ENCODE results near the gene PNPLA3. TPM values are rescaled to one million over a fixed set of nuclear protein-coding genes. Genes with fewer than 3 reads are reported as not detected.

The PNPLA3 gene
- total RNA-seq, 1 donor from 2014 or later, result 0.48 TPM

DNA sequence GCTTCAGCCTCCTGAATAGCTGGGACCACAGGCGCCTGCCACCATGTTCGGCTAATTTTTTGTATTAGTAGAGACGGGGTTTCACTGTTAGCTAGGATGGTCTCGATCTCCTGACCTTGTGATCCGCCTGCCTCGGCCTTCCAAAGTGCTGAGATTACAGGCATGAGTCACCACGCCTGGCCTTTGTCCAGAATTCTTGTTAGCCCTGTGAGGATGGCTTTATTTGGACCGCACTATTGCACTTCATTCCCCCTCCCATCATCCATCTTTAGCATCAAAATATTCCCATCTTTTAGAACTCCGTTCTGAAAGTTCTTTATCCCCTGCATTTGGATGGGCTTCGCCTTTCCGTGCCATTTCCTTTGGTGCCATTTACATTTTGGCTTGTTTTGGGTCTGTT is 34.3 kb downstream of the PNPLA3 start:
- no peak for DNase-seq (ENCODE audit: low spot score)

GRCh38 chr22:43964314-43964857 is 40.8 kb downstream of the PNPLA3 start:
- DNase-seq (ENCODE audit: low spot score), result no peak

DNA sequence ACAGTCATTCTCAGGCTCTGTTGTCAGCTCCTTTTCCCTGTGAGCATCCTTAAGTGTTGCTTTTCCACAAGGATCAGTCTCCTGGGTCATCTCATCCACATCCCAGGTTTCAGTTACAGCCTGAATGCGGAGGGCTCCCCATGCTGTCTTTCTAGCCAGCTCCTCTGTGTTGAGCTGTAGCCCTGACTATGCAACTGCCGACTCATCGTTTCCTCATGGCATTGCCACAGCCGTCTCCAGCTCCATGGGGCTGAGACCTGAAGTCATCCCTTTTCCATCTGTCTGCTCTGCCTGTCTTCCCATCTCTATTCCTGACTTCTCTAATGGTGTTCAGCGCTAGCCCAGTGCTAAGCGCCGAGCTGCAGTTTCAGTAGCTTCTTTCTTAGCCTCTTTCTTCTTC is 43.5 kb downstream of the PNPLA3 start:
- DNase-seq (ENCODE audit: low spot score), result no peak

DNA sequence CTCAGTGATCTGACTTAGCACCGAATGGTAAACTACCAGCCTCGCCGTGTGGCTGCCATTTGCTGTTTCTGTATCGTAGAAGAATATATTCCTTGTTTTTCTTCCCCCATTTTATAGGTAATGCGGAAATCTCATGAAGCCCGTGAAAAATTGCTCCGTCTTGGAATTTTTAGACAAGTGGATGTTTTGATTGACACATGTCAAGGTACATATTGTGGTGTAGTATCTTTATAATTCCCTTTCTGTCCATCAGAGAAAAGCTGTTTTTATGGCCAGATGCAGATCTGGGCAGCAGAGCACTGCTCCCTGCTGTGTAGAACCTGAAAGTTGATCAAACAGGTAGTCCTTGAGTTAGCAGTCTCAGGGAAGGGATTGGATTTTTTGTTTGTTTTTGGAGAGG is 45.0 kb downstream of the PNPLA3 start:
- DNase-seq (ENCODE audit: low spot score), result no peak

DNA sequence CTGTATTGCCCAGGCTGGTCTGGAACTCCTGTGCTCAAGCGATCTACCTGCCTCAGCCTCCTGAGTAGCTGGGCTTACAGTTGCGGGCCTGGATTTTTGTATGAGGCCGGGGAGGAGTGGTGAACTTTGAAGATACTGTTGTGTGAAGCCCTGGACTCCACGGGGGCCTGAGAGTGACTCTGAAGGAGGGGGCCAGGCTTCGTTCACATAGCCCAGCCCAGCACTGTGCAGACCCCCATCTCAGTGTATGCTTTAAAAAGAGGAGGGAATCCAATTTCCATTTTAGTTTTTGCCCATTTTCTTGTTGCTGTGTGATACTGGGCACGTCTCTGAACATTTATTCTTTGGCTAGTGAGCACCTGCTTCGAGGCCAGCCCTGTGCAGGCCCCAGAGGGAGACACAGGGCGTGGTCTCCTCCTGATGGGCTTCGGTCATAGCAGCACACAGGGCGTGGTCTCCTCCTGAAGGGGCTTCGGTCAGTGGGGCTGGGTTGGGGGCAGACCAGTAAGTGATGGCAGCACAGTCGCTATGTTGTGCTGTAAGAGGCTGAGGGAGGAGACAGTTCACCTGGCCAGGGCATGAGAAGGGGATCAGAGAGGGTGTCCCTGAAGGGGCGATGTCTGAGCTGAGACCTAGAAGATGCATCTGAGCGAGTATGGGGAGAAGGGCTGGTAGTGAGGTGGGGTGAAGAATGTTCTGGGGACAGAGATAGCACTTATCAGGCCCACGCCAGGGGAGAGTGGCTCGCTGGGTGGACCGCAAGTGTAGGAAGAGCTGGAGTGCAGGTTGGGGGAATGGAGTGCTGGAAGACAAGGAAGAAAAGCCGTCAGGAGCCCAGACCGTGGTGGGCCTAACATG is 45.6 kb downstream of the PNPLA3 start:
- DNase-seq (ENCODE audit: low spot score), result no peak

DNA sequence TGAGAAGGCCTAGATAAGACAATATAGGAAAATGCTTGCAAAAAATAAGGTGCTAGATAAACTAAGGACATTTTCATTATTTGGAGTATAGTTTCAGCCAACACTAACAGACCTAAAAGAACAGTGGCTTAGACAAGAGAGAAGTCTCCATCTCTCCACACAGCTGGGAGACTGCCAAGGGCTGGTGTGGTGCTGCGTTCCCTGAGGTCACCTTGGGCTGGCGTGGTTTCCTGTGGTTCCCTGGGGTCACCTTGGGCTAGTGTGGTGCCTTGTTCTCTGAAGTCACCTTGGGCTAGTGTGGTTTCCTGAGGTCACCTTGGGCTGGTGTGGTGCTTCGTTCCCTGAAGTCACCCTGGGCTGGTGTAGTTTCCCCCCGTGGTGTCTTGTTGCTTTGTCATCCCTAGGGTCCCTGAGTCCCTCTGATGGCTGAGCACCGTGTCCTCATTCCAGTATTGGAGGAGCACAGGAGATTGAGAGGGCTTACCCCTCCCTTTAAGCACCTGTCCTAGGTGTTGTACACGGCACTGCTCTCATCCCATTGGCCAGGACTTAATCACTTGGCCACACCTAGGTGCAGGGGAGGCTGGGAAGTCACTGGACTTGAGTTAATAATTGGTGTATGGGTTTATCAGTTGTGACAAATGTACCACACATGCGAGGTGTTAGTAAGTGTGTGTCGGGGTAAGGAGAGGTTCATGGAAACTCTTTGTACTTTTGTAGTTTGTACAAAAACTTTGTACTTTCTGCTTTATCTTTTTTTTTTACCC is 46.6 kb downstream of the PNPLA3 start:
- no peak for DNase-seq (ENCODE audit: low spot score)

- DNase-seq (ENCODE audit: low spot score), result no peak
Observed at GRCh38 chr22:43971112-43971511, 47.5 kb downstream of the PNPLA3 start.

GRCh38 chr22:43972931-43973462 is 49.4 kb downstream of the PNPLA3 start:
- DNase-seq (ENCODE audit: low spot score), result no peak

- DNase-seq (ENCODE audit: low spot score), result no peak
Observed at GRCh38 chr22:43974028-43974545, 50.5 kb downstream of the PNPLA3 start.

- no peak for DNase-seq (ENCODE audit: low spot score)
Observed at GRCh38 chr22:43975041-43975440, 51.4 kb downstream of the PNPLA3 start.

DNA sequence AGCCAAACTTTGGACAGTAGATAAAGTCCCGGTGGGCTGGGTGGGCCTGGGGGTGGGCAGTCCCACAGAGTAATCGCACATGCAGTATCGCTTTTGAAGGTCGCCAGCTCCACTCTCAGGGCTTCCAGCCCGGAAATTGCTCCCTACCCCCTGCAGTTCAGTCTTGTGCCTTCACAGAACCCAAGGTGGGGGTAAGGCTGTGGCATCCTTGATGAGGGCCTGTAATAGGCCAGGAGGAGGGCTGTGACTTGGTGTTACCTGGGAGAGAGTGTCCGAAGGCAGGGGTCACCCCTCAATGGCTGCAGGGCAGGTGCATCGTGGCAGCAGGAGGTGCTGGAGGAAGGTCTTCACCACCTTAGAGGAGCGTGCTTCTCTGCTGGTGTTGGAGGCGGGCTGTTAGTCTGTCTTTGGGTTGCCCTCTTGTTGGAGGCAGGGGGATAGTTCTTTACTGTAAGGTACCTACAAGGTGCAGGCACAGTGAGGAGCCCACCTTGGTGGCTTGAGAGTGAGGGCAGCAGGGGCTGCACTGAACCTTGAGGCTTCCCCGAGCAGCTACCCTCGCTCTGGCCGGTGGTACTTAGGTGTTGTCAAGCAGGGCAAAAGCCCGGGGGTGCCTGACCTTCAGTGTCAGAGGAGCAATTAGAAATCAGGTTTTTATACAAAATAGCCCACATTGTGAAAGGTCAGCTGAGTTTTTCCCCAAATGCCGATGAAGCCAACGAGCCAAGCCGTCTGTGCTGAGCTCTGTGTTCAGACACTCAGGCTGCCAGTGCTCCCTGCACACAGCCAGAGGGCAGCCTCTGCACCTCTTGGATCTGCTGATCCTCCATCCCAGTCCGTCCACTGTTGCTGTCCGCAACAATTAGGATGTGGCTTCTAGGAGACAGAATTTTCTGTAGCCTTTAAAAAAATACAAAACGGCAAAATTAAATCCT is 53.5 kb downstream of the PNPLA3 start:
- DNase-seq (ENCODE audit: low spot score), result no peak

- DNase-seq (ENCODE audit: low spot score), result no peak
Observed at GRCh38 chr22:43978558-43978957, 55.0 kb downstream of the PNPLA3 start.

- DNase-seq (ENCODE audit: low spot score), result no peak
Observed at GRCh38 chr22:43980579-43980978, 57.0 kb downstream of the PNPLA3 start.

DNA sequence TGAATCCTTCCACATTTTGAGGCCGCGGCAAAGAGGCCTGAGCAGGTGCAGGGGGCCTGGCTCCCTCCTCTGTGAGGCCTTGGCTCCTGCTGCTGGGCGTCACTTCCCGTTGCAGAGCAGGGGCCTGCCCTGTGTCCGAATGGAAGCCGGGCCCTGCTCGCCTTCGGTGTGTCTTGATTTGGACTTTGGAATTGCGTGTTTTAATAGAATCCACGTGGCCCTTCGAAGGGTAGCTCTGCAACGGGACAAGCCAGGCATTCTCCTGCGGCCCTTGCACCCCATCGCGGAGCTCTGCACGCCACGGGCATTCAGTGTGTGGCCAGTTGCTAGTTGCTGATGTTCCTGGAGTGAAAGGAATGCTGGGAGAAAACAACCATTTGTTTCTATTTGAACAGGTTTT is 57.4 kb downstream of the PNPLA3 start:
- no peak for DNase-seq (ENCODE audit: low spot score)

- DNase-seq (ENCODE audit: low spot score), result no peak
Observed at GRCh38 chr22:43983808-43984207, 60.2 kb downstream of the PNPLA3 start.

- DNase-seq (ENCODE audit: low spot score), result no peak
Observed at GRCh38 chr22:43985532-43985931, 61.9 kb downstream of the PNPLA3 start.

DNA sequence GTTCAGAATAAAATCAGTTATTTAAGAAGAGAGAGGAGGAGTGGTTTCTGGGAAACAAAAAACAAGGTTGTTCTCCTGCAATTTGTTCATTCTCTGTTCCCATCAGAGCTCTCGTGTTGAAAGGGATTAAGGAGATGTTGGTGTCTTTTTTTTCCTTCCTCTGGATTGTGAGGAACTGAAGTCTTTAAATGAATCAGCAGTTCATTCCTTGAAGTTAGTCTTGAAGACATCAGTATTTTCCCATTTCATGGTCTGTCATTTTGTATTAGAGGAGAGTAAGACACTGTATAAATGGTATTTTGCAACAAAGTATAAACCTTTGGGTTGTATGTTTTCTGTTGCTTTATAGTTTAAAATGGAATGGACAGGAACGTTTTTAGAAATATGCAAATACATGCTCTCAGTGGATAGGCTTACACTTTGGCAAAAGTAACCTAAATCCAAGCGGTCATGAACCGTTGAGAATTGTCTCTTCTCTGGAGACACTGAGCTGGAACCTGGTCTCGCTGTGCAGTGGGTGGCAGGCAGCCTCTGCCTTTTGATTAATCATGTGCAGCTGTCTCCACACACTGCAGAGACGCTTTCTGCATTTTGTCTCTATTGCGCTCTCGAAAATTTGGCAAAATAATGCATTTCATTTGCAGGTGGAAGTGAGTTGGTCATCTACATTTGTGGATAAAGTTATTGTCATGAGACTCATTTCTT is 64.7 kb downstream of the PNPLA3 start:
- DNase-seq (ENCODE audit: low spot score), result no peak

DNA sequence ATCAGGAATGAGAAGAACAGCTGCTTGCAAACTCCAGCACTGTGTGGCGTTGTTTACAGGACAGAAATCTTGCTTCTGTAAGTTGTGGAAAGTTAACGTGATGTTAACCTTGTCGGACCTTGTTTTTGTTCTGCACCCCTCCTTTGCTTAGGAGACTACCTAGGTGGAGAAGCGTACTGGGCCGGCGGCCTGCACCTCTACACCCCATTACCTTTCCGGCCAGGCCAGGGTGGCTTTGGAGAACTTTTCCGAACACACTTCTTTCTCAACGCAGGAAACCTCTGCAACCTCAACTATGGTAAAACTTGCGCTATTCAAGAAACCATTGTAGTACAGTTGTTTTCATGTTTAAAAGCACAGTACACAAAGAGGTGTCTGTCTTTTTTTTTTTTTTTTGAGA is 65.4 kb downstream of the PNPLA3 start:
- no peak for DNase-seq (ENCODE audit: low spot score)

DNA sequence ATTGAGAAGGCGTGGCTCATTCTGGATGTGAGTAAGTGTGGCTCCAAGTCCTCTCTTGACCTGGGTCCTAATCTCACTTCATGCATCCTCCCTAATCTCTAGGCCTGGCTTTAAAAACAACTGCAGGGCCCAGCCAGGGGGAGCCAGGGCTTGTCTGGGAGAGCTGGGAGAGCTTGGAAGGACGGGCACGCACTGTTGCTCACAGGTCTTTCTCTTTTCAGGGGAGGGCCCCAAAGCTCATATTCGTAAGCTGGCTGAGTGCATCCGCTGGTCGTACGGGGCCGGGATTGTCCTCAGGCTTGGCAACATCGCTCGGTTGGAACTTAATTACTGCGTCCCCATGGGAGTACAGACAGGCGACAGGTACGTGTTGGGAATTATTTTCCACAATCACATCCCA is 66.4 kb downstream of the PNPLA3 start:
- no peak for DNase-seq (ENCODE audit: low spot score)

DNA sequence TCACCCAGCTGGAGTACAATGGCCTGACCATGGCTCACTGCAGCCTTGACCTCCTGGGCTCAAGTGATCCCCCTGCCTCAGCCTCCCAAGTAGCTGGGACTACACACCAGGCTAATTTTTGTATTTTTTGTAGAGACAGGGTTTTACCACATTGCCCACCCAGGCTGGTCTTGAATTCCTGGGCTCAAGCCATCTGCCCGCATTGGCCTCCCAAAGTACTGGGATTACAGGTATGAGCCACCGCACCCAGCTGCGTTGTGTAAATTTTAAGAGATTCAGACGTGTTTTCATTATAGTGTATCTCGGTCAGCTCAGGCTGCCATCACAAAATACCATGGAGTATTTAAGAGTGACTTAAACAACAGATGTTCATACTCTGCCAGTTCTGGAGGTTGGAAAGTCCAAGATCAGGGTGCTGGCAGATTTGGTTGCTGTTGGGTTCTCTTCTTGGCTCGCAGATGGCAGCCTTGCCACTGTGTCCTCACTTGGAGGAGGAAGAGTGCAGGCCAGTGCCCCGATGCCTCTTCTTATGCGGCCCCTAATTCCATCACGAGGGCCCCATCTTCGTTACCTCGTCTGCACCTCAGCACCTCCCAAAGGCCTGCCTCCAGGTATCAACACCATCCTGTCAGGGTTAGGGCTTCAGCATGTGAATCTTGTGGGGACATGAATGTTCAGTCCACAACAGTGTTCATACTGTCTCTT is 67.9 kb downstream of the PNPLA3 start:
- no peak for DNase-seq (ENCODE audit: low spot score)
